ENCODE data around the gene ANKRD63.

- TF ChIP-seq POLR2AphosphoS5 (IDR thresholded peaks at IDR 0.05; ENCODE audit: borderline replicate concordance, low read depth, low read length): no peak
- no peak for TF ChIP-seq EZH2 (IDR thresholded peaks at IDR 0.05)
- no peak for TF ChIP-seq FOXP2 (optimal IDR thresholded peaks at IDR 0.05; ENCODE audit: control extremely low read depth, extremely low read length, insufficient read depth)
Observed at GRCh38 chr15:40251486-40252140, 31.3 kb downstream of the ANKRD63 start.
